GM06990 (cell line): ENCODE measurements around the gene KCNK16.
A peak's percentile ranks its signal among the peaks of the same experiment; 100 is the strongest.

Experiments
- DNase-seq: peaks from one replicate; pipeline ENCODE4 v3.0.0-alpha.2; 2011; ENCODE audit not compliant: insufficient read length; ENCODE audit errors: extremely low read depth
- H3K27me3 ChIP-seq: replicated peaks from 2 replicates; pipeline ENCODE4 v1.6.0; 2011; ENCODE audit warnings: low read length; ENCODE audit not compliant: control insufficient read depth, insufficient read depth
- H3K36me3 ChIP-seq: 2 replicates; pipeline ENCODE4 v1.5.1; 2011; ENCODE audit warnings: low read length; ENCODE audit not compliant: control insufficient read depth, insufficient read depth
- H3K4me3 ChIP-seq: replicated peaks from 2 replicates; pipeline ENCODE4 v1.5.1; 2011; ENCODE audit warnings: low read depth, mild to moderate bottlenecking, control low read depth, low read length
- TF ChIP-seq, protein P1 (sequence below): IDR thresholded peaks from 2 replicates; pipeline ENCODE4 v1.5.1; 2011; ENCODE audit warnings: low read length, control low read depth, mild to moderate bottlenecking, inconsistent platforms; ENCODE audit not compliant: insufficient read depth, poor library complexity, severe bottlenecking

KCNK16 gene

DNA sequence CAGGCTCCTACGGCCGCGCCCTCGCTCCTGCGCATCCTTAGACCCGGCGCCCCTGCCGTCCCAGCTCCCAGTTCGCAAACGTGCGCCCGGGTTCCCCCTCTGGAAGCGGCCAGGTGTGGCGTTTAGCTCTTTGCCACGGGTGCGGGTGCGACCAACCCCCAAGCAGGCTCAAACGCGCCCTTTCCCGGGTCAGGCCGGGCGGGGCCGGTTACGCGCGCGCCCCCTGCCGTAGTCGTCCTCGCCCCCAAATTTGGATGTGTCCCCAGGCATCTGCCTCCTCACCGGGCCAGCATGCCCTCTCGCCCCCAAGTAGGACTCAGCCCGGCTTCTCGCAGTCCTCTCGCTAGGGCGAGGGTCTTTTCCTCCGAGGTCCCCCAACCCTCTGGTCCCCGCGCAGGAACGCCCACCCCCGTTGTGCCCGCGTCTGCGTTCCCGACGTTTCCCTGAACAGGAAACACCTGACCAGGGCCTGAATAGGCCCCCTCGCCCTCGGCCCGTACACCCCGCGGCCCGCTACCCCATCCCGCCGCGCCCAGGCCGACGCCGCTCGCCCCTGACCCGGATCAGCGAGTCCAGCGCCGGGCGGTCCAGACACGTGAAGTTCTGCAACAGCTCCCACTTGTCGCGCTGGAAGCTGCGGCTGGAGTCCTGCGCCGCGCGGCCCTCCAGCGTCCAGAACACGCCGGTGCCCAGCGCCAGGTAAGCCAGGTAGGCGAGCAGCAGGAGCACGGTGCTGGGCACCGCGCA lies 8.8 kb downstream of the KCNK16 start:
- Histone ChIP-seq H3K36me3 (no peaks in the 10 kb centered on the region), H3K4me3 (no peak overlapping the region), H3K27me3 (no peaks in the 10 kb centered on the region; the same call in none of the 2 replicates)
- TF ChIP-seq, protein P1, sequence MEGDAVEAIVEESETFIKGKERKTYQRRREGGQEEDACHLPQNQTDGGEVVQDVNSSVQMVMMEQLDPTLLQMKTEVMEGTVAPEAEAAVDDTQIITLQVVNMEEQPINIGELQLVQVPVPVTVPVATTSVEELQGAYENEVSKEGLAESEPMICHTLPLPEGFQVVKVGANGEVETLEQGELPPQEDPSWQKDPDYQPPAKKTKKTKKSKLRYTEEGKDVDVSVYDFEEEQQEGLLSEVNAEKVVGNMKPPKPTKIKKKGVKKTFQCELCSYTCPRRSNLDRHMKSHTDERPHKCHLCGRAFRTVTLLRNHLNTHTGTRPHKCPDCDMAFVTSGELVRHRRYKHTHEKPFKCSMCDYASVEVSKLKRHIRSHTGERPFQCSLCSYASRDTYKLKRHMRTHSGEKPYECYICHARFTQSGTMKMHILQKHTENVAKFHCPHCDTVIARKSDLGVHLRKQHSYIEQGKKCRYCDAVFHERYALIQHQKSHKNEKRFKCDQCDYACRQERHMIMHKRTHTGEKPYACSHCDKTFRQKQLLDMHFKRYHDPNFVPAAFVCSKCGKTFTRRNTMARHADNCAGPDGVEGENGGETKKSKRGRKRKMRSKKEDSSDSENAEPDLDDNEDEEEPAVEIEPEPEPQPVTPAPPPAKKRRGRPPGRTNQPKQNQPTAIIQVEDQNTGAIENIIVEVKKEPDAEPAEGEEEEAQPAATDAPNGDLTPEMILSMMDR = no peak
- DNase-seq = no peak

- no peak for DNase-seq
- Histone ChIP-seq H3K4me3 (no peak overlapping the region), H3K27me3 (no peaks in the 10 kb centered on the region; the same call in none of the 2 replicates), H3K36me3 (no peaks in the 10 kb centered on the region)
- TF ChIP-seq, protein P1 = no peak
Observed at GRCh38 chr6:39312912-39313525, 9.5 kb downstream of the KCNK16 start.

DNA sequence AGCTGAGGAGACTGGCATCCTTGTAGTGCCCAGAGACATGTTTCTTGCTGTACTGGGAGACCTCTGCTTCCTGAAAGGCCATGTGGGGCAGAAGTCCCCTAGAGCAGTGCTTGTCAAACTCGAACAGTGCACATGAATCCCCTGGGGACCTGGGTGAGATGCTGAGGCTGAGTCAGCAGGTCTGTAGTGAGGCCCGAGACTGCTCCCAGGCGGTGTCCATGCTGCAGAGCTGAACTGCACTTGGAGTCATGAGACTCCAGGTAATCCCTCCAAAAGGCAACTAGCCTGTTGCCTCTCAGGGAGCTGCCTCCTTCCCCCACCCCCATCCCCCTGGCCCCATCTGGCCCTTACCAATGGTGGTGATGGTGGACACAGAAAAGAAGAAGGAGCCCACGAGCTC lies 12.0 kb downstream of the KCNK16 start:
- Histone ChIP-seq H3K27me3 (no peaks in the 10 kb centered on the region; the same call in none of the 2 replicates), H3K36me3 (no peaks in the 10 kb centered on the region), H3K4me3 (no peak overlapping the region)
- TF ChIP-seq, protein P1 = no peak
- DNase-seq = no peak

- Histone ChIP-seq H3K36me3 (no peaks in the 10 kb centered on the region), H3K27me3 (no peaks in the 10 kb centered on the region; the same call in none of the 2 replicates), H3K4me3 (no peak overlapping the region)
- TF ChIP-seq, protein P1 = peak; percentile 88
- peak; percentile 24 for DNase-seq
Observed at GRCh38 chr6:39309942-39310531, 12.5 kb downstream of the KCNK16 start.

GRCh38 chr6:39307462-39307861 lies 15.0 kb downstream of the KCNK16 start:
- TF ChIP-seq, protein P1 = no peak
- H3K27me3 ChIP-seq = no peaks in the 10 kb centered on the region; the same call in none of the 2 replicates
- no peaks in the 10 kb centered on the region for H3K36me3 ChIP-seq
- H3K4me3 ChIP-seq = no peak overlapping the region
- no peak for DNase-seq
